ENCODE measurements around the gene C14orf180. TPM values are rescaled to one million over a fixed set of nuclear protein-coding genes. Genes with fewer than 3 reads are reported as not detected.

C14orf180 gene
- total and polyA plus RNA-seq, 2 donors from 2014 or later: 2.1 to 3.1 TPM

- peaks cover 4% of the 10 kb centered on the region for H3K27me3 ChIP-seq (ENCODE audit: control insufficient read depth, insufficient read depth, low read length)
- TF ChIP-seq CTCF (IDR thresholded peaks at IDR 0.05; ENCODE audit: borderline replicate concordance, extremely low read depth, insufficient read depth): no peak
- H3K4me1 ChIP-seq (ENCODE audit: control insufficient read depth in 2 of 3, insufficient read depth in 2 of 3, low read depth in 1 of 3, low read length in 3 of 3): no peaks in the 10 kb centered on the region
- no peak overlapping the region for H3K9ac ChIP-seq (ENCODE audit: low read length in 3 of 3)
- no peaks in the 10 kb centered on the region for H3K36me3 ChIP-seq (ENCODE audit: control insufficient read depth in 2 of 3, insufficient read depth in 3 of 3, low read length in 3 of 3)
- intact Hi-C loops (cut with DNase I): no loop called here
- H3K4me3 ChIP-seq (ENCODE audit: low read length in 3 of 3): no peak overlapping the region
- peak in 1 of 5 donors; percentile 5 for DNase-seq
- no peak for FAIRE-seq
- H3K9me3 ChIP-seq (ENCODE audit: control insufficient read depth in 2 of 3, insufficient read depth in 1 of 3, low read length in 3 of 3): peaks cover 0 to 4% (median 0%) of the 10 kb centered on the region in 3 donors
- no peak overlapping the region for H3K27ac ChIP-seq (ENCODE audit: low read depth in 2 of 2, low read length in 2 of 2)
These were observed 29.8 kb upstream of the C14orf180 start for GRCh38 chr14:104549536-104550339.

- Histone ChIP-seq H3K36me3 (ENCODE audit: control insufficient read depth in 2 of 3, insufficient read depth in 3 of 3, low read length in 3 of 3) (no peaks in the 10 kb centered on the region), H3K4me1 (ENCODE audit: control insufficient read depth in 2 of 3, insufficient read depth in 2 of 3, low read depth in 1 of 3, low read length in 3 of 3) (no peaks in the 10 kb centered on the region), H3K4me3 (ENCODE audit: low read length in 3 of 3) (no peak overlapping the region), H3K27me3 (ENCODE audit: control insufficient read depth, insufficient read depth, low read length) (no peaks in the 10 kb centered on the region), H3K27ac (ENCODE audit: low read depth in 2 of 2, low read length in 2 of 2) (no peak overlapping the region), H3K9ac (ENCODE audit: low read length in 3 of 3) (no peak overlapping the region), H3K9me3 (ENCODE audit: control insufficient read depth in 2 of 3, insufficient read depth in 1 of 3, low read length in 3 of 3) (peaks cover 0 to 4% (median 0%) of the 10 kb centered on the region in 3 donors)
- TF ChIP-seq CTCF (IDR thresholded peaks at IDR 0.05; ENCODE audit: borderline replicate concordance, extremely low read depth, insufficient read depth): no peak
- FAIRE-seq: no peak
- DNase-seq: peak in 1 of 5 donors; percentile 46
- intact Hi-C loops (cut with DNase I): no loop called here
These were observed 29.2 kb upstream of the C14orf180 start for GRCh38 chr14:104550340-104550860.

GRCh38 chr14:104550861-104551728 lies 28.5 kb upstream of the C14orf180 start:
- no peaks in the 10 kb centered on the region for H3K36me3 ChIP-seq (ENCODE audit: control insufficient read depth in 2 of 3, insufficient read depth in 3 of 3, low read length in 3 of 3)
- intact Hi-C loops (cut with DNase I): no loop called here
- no peaks in the 10 kb centered on the region for H3K4me1 ChIP-seq (ENCODE audit: control insufficient read depth in 2 of 3, insufficient read depth in 2 of 3, low read depth in 1 of 3, low read length in 3 of 3)
- no peak overlapping the region for H3K9ac ChIP-seq (ENCODE audit: low read length in 3 of 3)
- H3K4me3 ChIP-seq (ENCODE audit: low read length in 3 of 3): no peak overlapping the region
- FAIRE-seq (no peak), DNase-seq (peak in 1 of 5 donors; percentile 49)
- H3K27ac ChIP-seq (ENCODE audit: low read depth in 2 of 2, low read length in 2 of 2): no peak overlapping the region
- no peaks in the 10 kb centered on the region for H3K27me3 ChIP-seq (ENCODE audit: control insufficient read depth, insufficient read depth, low read length)
- peaks cover 0 to 4% (median 0%) of the 10 kb centered on the region in 3 donors for H3K9me3 ChIP-seq (ENCODE audit: control insufficient read depth in 2 of 3, insufficient read depth in 1 of 3, low read length in 3 of 3)
- TF ChIP-seq CTCF (IDR thresholded peaks at IDR 0.05; ENCODE audit: borderline replicate concordance, extremely low read depth, insufficient read depth): no peak
